Erythroblast (primary cell): ENCODE results near the gene FMNL3.

Experiments used
- DNase-seq, 2 experiments: peaks; one replicate each; lab custom pipeline; 2025; lab: John Stamatoyannopoulos, UW
- GATA1 ChIP-seq: IDR thresholded peaks from 2 replicates; pipeline ENCODE4 v1.6.1; 2011; ENCODE audit warnings: low read depth, mild to moderate bottlenecking, control low read depth, low read length, moderate library complexity
- POLR2A ChIP-seq: IDR thresholded peaks from 2 replicates; pipeline ENCODE4 v1.6.1; 2011; ENCODE audit warnings: mild to moderate bottlenecking, low read length

Gene FMNL3

DNA sequence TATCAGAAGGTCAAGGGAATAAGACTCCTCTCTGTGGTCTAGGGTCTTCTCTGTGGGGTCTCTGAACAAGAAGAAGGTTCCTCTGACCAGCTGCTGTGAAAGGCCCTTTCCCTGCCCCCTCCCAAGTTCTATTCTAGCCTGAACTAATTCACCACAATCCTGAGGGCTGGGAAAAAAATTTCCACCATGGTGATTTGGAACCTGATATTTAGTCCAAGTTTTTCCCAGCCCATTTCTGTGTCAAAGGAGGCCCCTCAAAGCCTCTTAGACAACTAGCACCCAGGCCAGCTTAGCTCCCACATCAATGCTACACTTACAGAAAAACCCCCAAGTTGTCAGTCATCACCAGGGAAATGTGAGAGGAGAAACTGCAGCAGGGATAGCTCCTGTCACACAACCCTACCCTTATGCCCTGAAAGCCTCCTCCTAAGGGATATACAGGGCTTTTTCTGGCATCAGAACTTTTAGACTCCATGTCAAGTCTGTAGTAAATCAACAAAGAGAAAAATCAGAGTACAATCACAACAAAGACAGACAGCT is 4.5 kb downstream of the FMNL3 start:
- TF ChIP-seq GATA1 (no peak), POLR2A (no peak)
- DNase-seq: no peak

- no peak for TF ChIP-seq POLR2A
- no peak for TF ChIP-seq GATA1
- DNase-seq: no peak
These were observed 5.2 kb downstream of the FMNL3 start for GRCh38 chr12:49702009-49702408.

DNA sequence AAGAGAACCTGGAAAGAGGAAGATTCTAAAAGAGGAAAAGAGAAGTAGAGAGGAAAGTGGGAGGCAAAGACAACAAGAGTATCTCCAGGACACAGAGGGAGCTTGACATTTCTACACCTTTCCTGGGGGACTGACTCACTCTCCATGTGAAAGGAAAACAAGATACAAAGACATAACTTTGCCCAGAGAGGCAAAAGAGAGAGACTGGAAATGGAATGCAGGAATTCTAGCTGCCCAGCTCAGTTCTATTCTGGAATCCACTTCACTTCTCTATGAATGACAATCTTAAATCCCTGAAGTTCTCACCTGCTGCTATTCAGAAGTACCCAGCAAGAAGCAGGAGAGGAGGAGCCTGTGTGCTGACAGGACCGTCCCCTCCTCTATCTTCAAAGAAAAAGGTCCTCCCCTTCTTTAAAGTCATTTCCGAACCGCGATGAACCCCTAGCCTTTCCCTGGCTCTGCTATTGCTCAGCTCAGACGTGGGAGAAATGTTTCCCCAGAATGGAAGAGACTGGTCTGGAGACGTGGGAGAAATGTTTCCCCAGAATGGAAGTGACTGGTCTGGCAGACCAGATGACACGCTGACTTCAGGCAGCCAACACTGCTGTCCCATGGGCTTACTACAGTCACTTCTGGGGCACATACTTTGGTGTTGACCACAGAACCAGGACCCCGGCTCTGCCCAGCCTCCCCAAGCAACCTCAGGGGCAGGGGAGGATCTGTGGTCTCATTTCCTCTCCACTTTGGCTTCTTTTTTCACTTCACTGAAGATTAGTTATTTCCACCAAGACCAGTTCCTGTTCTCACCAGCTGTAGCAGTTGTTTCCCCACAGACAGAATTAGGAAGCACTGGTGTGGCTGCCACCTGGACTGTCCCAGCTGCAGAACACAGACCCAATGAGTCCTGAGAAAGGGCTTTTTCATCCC is 8.3 kb downstream of the FMNL3 start:
- no peak for TF ChIP-seq GATA1
- TF ChIP-seq POLR2A: no peak

DNA sequence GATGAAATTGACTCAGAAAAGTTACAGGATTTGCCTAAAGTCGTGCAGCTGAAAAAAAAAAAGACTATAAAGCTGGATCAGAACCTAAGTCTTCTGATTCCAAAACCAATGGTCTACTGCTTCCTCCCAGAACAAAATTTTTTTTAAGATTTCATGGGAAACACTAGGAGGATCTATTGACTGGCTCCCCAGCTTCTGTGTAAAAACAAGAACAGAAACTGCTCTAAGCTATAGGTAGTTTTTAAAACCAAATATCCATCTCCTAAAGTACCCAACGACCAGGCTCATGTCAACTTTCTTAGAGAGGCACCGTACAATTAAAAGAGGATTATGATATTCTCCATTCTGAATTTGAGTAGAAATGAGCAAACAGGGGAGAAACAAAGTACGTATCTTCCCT is 9.4 kb downstream of the FMNL3 start:
- DNase-seq: no peak
- TF ChIP-seq GATA1: no peak
- TF ChIP-seq POLR2A: no peak

More for the DNA sequence above, 8.3 kb downstream of the FMNL3 start:
- no peak for DNase-seq

GRCh38 chr12:49696723-49697122 is 10.5 kb downstream of the FMNL3 start:
- no peak for DNase-seq
- no peak for TF ChIP-seq GATA1

GRCh38 chr12:49693931-49694444 is 13.2 kb downstream of the FMNL3 start:
- DNase-seq: no peak
- TF ChIP-seq GATA1: no peak
- TF ChIP-seq POLR2A: no peak

GRCh38 chr12:49692851-49693250 is 14.4 kb downstream of the FMNL3 start:
- TF ChIP-seq POLR2A (no peak), GATA1 (no peak)
- no peak for DNase-seq

- DNase-seq: no peak
- TF ChIP-seq POLR2A (no peak), GATA1 (no peak)
These were observed 17.4 kb downstream of the FMNL3 start for GRCh38 chr12:49689785-49690184.

GRCh38 chr12:49689237-49689636 is 18.0 kb downstream of the FMNL3 start:
- no peak for TF ChIP-seq GATA1

GRCh38 chr12:49687941-49688340 is 19.3 kb downstream of the FMNL3 start:
- TF ChIP-seq POLR2A (no peak), GATA1 (no peak)
- no peak for DNase-seq

More at GRCh38 chr12:49689237-49689636, 18.0 kb downstream of the FMNL3 start:
- no peak for DNase-seq

DNA sequence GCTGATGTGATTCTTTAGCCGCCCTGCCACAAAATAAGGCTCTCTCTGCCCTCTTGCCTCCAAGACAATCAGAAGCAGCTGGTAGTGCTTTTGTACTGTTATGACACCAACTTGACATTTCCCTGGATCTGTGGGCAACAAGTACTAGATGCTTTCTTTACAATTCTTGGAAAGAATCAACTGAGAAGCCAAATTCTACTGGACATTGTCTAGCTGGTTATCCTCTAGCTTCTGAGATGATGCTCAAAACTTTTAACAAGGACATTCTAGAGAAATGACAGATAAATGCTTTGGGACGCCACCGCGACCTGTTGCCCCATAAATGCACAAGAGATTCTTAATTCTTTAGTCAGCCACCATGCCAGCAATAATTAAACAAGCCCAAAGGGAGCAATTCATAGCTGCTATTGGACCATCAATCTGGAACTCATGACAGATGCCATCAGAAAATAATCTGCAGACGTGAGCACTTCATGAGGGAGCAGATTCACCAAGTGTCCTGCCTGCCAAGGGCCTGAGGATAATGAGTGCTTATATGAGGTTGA is 22.8 kb downstream of the FMNL3 start:
- no peak for DNase-seq
- no peak for TF ChIP-seq POLR2A
- no peak for TF ChIP-seq GATA1

GRCh38 chr12:49683599-49684309 is 23.5 kb downstream of the FMNL3 start:
- DNase-seq: no peak
- no peak for TF ChIP-seq GATA1
- TF ChIP-seq POLR2A: no peak

- TF ChIP-seq GATA1: no peak
- TF ChIP-seq POLR2A: no peak
- no peak for DNase-seq
These were observed 27.1 kb downstream of the FMNL3 start for GRCh38 chr12:49680075-49680474.
